ENCODE results near the gene EPS8.

GRCh38 chr12:15796493-15797141 lies 7.4 kb upstream of the EPS8 start:
- no peak for TF ChIP-seq CTCF (conservative IDR thresholded peaks at IDR 0.05)
- no peak for TF ChIP-seq EZH2 (IDR thresholded peaks at IDR 0.05; ENCODE audit: low read depth)

All from PC-9 (cell line).